Left lung (tissue), 10 donors: Measurements from ENCODE around the gene SCLT1. TPM values are rescaled to one million over a fixed set of nuclear protein-coding genes. Genes with fewer than 3 reads are reported as not detected.

Experiments used
- ATAC-seq: fragments of 200-7000 bp; cut with Tn5 transposase; one replicate; pipeline ENCODE4 v1.9.1; 2020; ENCODE audit warnings: moderate library complexity
- DNase-seq, 4 donors: peaks; one replicate each; pipeline ENCODE4 v3.0.0-alpha.2; 2013 to 2020
- H3K27ac ChIP-seq, 2 donors: fragments of 200-600 bp; sonication (generic) in 1 of 2; one replicate each; pipeline versions ENCODE4 v1.5.0 to v1.8.0; 2020 to 2021
- H3K27me3 ChIP-seq, 2 donors: fragments of 200-600 bp; sonication (generic) in 1 of 2; one replicate each; pipeline versions ENCODE4 v1.5.0 to v1.8.0; 2020 to 2021
- H3K36me3 ChIP-seq, 2 donors: fragments of 200-600 bp; sonication (generic) in 1 of 2; one replicate each; pipeline versions ENCODE4 v1.5.0 to v1.8.0; 2020 to 2021
- H3K4me1 ChIP-seq, 2 donors: fragments of 200-600 bp; one replicate each; pipeline ENCODE4 v1.8.0; 2021
- H3K4me3 ChIP-seq, 2 donors: fragments of 200-600 bp; sonication (generic) in 1 of 2; one replicate each; pipeline versions ENCODE4 v1.5.0 to v1.8.0; 2020 to 2021; ENCODE audit warnings: mild to moderate bottlenecking in 1 of 2
- H3K9me3 ChIP-seq, 2 donors: fragments of 200-600 bp; sonication (generic) in 1 of 2; one replicate each; pipeline versions ENCODE4 v1.5.0 to v1.8.0; 2020 to 2021
- CTCF ChIP-seq, 2 donors: fragments of 200-600 bp; sonication (generic) in 1 of 2; IDR thresholded peaks; one replicate each; pipeline versions ENCODE4 v1.5.0 to v1.8.0; 2021; ENCODE audit warnings: antibody characterized with exemption in 2 of 2
- intact Hi-C, 2 donors: fragments of 100-400 bp; cut with DNase I; formaldehyde crosslinking; loops; one replicate each; pipeline versions ENCODE4 v1.11.2 to v1.14.2; 2022
- polyA plus RNA-seq, 6 donors: library from polyadenylated mRNA; unstranded; fragments of 120-200 nt; gene quantifications; one replicate each; pipeline ENCODE4 v1.2.1, GENCODE V29; 2013; ENCODE audit not compliant: insufficient read length in 6 of 6
- total RNA-seq, 2 donors: library from RNA; stranded (reverse); fragmentation: NEBNext Ultra II Directional; extraction: Animal tissue kit (Norgen Biotek cat#: 25700); gene quantifications; one replicate each; pipeline ENCODE4 v1.2.1, GENCODE V29; 2021
- donor health status: DM: no; HTN: yes; CAD: no.
- donor health status: DM: no; HTN: no; CAD: no.

SCLT1 gene
- total and polyA plus RNA-seq, 8 donors = 12.4 to 24.1 (median 17.6) TPM

GRCh38 chr4:128942607-128943006 lies 150.7 kb downstream of the SCLT1 start:
- no peak for TF ChIP-seq CTCF (IDR thresholded peaks at IDR 0.05)
- DNase-seq = peak in 2 of 4 donors; percentile 25 to 26
- peaks cover 0 to 15% of the 10 kb centered on the region in 2 donors for H3K9me3 ChIP-seq
- no peaks in the 10 kb centered on the region for H3K4me1 ChIP-seq
- H3K4me3 ChIP-seq = no peak overlapping the region
- H3K27ac ChIP-seq = no peak overlapping the region
- H3K27me3 ChIP-seq = no peaks in the 10 kb centered on the region
- no peak for ATAC-seq
- intact Hi-C loops = no loop called here
- H3K36me3 ChIP-seq = peaks cover 0 to 55% of the 10 kb centered on the region in 2 donors

GRCh38 chr4:128940971-128941370 lies 152.4 kb downstream of the SCLT1 start:
- no peaks in the 10 kb centered on the region for H3K4me1 ChIP-seq
- no peaks in the 10 kb centered on the region for H3K27me3 ChIP-seq
- H3K27ac ChIP-seq = no peak overlapping the region
- peaks cover 0 to 41% of the 10 kb centered on the region in 2 donors for H3K36me3 ChIP-seq
- no peak for ATAC-seq
- intact Hi-C loops = no loop called here
- DNase-seq = no peak
- TF ChIP-seq CTCF (IDR thresholded peaks at IDR 0.05) = no peak
- no peak overlapping the region for H3K4me3 ChIP-seq
- peaks cover 0 to 15% of the 10 kb centered on the region in 2 donors for H3K9me3 ChIP-seq

- Histone ChIP-seq H3K27me3 (no peaks in the 10 kb centered on the region), H3K4me3 (no peak overlapping the region), H3K4me1 (no peaks in the 10 kb centered on the region), H3K27ac (no peak overlapping the region), H3K36me3 (peaks cover 0 to 8% of the 10 kb centered on the region in 2 donors), H3K9me3 (no peaks in the 10 kb centered on the region)
- no peak for DNase-seq
- no peak for TF ChIP-seq CTCF (IDR thresholded peaks at IDR 0.05)
- ATAC-seq = no peak
- intact Hi-C loops = no loop called here
Observed at GRCh38 chr4:128930051-128930450, 163.3 kb downstream of the SCLT1 start.

GRCh38 chr4:128924951-128925350 lies 168.4 kb downstream of the SCLT1 start:
- no peak overlapping the region for H3K27ac ChIP-seq
- H3K36me3 ChIP-seq = peaks cover 0 to 4% of the 10 kb centered on the region in 2 donors
- no peaks in the 10 kb centered on the region for H3K4me1 ChIP-seq
- DNase-seq (no peak), ATAC-seq (no peak)
- H3K4me3 ChIP-seq = no peak overlapping the region
- no peak for TF ChIP-seq CTCF (IDR thresholded peaks at IDR 0.05)
- intact Hi-C loops = no loop called here
- H3K9me3 ChIP-seq = no peaks in the 10 kb centered on the region
- H3K27me3 ChIP-seq = no peaks in the 10 kb centered on the region

- Histone ChIP-seq H3K4me3 (no peak overlapping the region), H3K27ac (no peak overlapping the region), H3K9me3 (no peaks in the 10 kb centered on the region), H3K36me3 (peaks cover 0 to 4% of the 10 kb centered on the region in 2 donors), H3K27me3 (no peaks in the 10 kb centered on the region), H3K4me1 (peaks cover 0 to 14% of the 10 kb centered on the region in 2 donors)
- TF ChIP-seq CTCF (IDR thresholded peaks at IDR 0.05) = no peak
- no peak for ATAC-seq
- intact Hi-C loops = no loop called here
- DNase-seq = no peak
Observed at GRCh38 chr4:128921954-128922353, 171.4 kb downstream of the SCLT1 start.
